Measurements from ENCODE around the gene ZNF23.

The ZNF23 gene

GRCh38 chr16:71426069-71426879, 35.8 kb downstream of the ZNF23 start:
- peak; percentile 90 for DNase-seq (ENCODE audit: low spot score)

GRCh38 chr16:71425746-71426068, 36.3 kb downstream of the ZNF23 start:
- DNase-seq (ENCODE audit: low spot score), result no peak

- no peak for DNase-seq (ENCODE audit: low spot score)
Measured at GRCh38 chr16:71424626-71425025, 37.4 kb downstream of the ZNF23 start.

DNA sequence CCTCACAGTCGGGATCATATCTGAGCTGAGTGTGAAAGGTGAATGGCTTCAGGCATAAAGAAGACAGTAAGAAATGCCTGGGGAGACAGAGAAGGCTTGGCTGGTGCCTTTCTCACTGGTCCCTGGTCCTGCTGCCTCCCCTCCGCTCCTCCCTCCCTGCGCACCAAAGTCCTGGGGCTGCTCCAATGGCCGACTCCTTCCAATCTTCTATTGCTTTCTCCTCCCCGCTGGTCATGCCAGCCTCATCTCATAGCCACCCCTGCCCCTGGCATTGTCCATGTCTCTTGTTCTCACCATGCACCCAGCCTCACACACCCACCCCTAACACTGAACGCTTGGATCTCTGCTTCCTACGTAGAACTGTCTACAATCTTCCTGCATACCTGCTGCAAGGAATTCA, 38.2 kb downstream of the ZNF23 start:
- DNase-seq (ENCODE audit: low spot score), result no peak

DNA sequence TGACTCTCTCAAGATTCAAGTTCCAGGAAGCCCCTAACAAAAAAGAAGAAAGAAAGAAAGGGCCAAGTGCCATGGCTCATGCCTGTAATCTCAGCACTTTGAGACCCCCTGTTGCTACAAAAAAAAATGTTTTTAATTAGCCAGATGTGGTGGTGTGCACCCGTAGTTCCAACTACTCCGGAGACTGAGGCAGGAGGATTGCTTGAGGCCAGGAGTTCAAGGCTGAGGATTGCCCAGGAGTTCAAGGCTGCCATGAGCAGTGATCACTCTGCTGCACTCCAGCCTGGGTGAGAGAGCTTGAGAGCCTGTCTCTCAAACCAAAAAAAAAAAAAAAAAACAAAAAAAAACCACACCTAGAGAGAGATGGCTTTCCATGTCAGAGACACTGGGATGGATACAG, 39.0 kb downstream of the ZNF23 start:
- DNase-seq (ENCODE audit: low spot score), result no peak

DNA sequence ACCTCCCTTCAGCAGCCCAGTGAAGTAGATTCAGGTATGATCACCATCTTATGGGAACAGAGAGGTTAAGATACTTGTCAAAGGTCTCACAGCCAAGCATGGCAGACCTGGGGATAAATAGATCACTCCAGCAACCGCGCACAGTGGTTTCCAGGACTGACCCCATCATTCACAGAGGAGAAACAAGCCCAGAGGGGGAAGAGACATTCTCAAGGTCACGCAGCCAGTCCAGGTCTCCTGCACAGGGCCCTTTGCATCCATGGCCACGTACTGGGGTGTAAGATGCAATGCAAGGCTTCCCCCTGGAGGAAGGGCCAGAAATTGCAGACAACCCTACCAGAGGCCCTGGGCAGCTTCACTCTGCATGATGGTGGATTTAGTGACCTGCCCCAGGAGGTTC, 40.1 kb downstream of the ZNF23 start:
- DNase-seq (ENCODE audit: low spot score), result peak; percentile 26

GRCh38 chr16:71414038-71414437, 48.0 kb downstream of the ZNF23 start:
- DNase-seq (ENCODE audit: low spot score), result no peak

DNA sequence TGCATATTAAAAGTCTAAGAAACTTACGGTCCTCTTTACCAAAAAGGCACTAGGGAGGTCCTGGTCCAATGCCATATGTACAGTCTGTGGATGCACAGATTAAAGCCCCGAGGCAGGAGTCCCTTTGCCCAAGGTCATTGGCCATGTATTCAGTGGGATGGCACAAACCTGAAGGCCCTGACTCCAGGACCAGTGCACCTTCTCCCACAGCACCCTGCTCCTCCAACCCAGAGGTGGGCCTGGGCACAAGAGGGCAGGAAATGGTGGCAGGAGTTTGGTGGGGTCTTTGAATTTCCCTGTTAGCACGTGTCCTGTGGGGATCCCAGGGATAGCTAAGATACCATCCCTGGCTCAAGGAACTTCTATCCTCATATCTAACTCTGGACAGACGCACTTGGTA, 48.7 kb downstream of the ZNF23 start:
- DNase-seq (ENCODE audit: low spot score), result no peak

DNA sequence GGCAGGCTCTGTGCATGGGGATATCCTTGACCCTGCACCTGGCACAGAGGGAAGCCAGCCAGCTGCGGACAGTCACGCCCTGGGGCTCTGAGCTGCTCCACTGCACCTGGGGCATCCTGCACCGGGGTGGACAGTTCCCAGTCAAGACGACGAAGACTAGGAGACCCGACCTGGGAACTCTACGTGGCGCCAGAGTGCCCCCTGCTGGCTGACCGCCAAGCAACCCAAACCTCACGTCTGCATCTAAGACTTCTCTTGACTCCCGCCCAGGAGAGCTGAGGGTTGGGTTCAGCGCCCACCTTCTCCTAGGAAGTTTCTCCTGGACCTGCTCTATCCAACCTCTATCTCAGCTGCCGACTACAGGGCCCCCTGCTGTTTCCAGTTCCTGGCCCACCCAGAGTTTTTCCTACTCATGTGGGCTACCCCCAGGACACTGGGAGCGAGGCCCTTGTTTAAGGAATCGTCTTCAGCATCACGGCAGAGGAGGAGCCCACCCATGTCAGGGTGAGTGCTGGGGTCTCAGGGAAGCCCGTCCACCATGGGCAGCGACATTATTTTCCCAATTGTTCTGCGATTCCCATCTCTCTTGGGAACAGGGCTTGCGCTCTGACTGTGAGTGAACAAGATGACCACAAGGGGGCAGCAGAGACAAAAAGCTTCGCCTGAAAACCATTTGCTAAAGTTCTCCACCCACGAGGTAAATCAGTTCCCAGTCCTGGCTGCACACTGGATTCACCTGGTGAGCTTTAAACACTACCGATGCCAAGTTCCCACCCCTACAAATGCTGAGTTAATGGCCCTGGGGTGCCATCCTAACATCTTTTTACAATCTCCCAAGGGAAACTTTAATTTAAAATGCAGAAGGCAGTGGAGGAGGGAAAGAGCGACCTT, 49.5 kb downstream of the ZNF23 start:
- DNase-seq (ENCODE audit: low spot score), result peak; percentile 85

- no peak for DNase-seq (ENCODE audit: low spot score)
Measured at GRCh38 chr16:71410146-71410545, 51.9 kb downstream of the ZNF23 start.

DNA sequence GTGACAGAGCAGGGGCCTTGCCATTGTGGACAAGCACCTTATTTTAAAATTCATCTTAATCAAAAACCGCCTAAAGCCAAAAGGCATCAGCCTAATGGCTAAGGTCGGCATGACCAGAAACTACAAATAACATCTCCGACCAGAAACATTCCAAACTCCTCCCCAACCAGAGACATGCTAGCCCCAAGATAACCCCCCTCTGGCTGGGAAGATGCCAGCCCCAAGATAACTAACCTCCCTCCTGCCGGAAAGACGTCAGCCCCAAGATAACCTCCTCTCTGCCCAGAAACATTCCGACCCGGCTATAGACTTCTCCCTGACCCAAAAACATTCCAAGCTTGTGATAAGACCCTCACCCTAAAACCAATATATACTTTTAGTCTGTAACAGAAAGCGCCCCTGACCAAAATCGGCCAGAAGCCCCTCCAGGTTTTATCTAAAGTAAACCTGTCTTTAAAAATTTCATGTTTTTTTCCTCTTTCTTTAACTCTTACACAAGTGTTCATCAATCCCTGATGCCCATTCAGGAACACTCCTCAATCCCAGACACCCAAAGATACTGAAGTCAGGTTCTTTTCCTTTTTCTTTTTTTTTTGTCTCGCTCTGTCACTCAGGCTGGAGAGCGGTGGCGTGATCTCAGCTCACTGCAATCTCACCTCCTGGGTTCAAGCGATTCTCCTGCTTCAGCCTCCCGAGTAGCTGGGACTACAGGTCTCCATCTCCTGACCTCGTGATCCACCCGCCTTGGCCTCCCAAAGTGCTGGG, 52.9 kb downstream of the ZNF23 start:
- no peak for DNase-seq (ENCODE audit: low spot score)

DNA sequence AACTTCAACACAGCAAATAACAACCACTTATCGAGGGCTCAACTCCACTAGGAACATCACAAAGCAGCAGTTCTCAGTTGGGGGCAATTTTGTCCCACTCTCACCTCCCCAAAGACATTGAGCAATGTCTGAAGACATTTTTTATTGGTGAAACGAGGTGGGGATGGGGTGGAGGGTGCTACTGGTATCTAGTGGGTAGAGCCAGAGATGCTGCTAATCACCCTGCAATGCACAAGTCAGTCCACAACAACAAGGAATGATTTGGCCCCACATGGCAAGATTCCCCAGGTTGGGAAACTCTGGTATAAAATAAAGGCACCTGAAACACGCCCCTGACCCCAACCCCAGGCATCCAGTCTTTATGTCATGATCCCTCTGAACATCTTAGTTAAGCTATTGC, 53.5 kb downstream of the ZNF23 start:
- DNase-seq (ENCODE audit: low spot score), result no peak

DNA sequence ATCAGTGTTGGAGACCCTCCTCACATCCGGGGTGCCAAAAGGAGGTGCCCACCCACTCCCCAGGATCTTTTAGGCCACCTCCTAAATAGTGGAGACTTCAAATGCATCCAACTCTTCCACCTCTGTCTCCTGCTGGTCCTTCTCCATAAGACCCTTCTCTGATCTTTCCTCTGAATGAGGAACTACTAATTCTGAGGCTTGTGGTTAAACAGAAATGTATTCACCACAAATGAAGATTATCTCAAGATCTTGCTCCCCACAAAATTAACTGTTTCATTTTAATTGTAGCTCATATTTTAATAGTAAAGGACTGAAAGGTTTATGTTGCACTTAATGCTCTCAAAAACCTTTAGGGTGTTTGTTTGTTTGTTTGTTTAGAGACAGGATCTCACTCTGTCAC, 54.3 kb downstream of the ZNF23 start:
- no peak for DNase-seq (ENCODE audit: low spot score)

GRCh38 chr16:71406724-71407123, 55.3 kb downstream of the ZNF23 start:
- DNase-seq (ENCODE audit: low spot score), result no peak

DNA sequence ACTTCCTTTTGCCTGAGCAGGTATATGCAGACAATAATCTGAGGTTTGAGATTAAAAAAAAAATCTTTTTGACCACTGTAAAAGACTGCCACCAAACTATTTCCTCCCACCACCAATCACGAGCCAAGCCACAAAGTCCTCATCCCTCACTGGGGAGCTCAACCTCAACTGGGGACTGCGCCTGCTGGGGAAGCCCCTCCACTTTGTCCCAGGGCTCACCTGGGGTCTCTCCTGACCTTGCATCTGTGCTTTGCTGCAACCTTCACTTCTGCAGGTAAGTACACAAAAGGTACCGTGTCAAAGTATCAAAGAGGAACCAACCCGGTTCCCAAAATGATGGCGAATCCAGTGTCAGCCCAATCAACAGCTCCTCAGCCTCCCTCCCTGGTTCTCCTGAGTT, 55.7 kb downstream of the ZNF23 start:
- no peak for DNase-seq (ENCODE audit: low spot score)

- DNase-seq (ENCODE audit: low spot score), result no peak
Measured at GRCh38 chr16:71404364-71404763, 57.7 kb downstream of the ZNF23 start.

GRCh38 chr16:71402674-71403073, 59.4 kb downstream of the ZNF23 start:
- DNase-seq (ENCODE audit: low spot score), result no peak

- DNase-seq (ENCODE audit: low spot score), result no peak
Measured at GRCh38 chr16:71402007-71402406, 60.0 kb downstream of the ZNF23 start.

DNA sequence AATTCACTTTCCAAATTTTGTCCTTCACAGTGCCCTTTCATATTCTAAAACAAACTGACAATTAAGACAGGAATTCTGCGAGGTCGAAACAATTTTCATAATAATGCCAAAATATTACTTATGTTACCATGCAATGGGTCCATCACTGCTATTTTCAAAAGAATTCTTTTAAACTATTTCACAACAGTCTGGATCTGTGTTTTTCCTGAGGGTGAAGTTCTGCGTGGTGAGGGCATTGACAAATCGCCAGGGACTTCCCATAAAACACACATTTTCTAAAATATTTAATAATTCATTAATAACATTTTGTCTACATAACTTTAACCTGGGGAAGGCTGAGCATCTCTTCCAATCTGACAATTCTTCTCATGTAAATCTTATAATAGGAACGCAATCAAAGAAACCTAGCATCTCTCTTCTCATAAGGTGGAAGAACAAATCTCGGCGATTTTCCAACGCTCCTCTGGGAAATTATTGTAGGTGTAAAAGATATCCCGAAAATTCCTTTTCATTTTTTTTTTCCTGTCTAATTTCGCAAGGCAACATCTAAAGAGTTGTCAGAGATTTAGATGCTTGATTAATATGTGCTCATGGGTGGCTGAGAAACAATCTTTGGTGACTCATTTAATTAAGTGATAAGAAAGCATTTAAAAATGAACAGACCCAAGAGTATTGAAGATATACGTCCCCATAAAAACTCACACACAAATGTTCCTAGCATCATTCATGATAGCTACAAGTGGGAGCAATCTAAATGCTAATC, 62.1 kb downstream of the ZNF23 start:
- no peak for DNase-seq (ENCODE audit: low spot score)

Data from cerebellar cortex (tissue), 1 donor.